ENCODE data around the gene C1orf226. TPM values are rescaled to one million over a fixed set of nuclear protein-coding genes. Genes with fewer than 3 reads are reported as not detected.

C1orf226 gene
- total and polyA plus RNA-seq, 9 of the 15 experiments (the other 6 are each of a cell fraction or from before 2014, with no cell fraction given): 0.10 to 1.4 (median 0.47) TPM

DNA sequence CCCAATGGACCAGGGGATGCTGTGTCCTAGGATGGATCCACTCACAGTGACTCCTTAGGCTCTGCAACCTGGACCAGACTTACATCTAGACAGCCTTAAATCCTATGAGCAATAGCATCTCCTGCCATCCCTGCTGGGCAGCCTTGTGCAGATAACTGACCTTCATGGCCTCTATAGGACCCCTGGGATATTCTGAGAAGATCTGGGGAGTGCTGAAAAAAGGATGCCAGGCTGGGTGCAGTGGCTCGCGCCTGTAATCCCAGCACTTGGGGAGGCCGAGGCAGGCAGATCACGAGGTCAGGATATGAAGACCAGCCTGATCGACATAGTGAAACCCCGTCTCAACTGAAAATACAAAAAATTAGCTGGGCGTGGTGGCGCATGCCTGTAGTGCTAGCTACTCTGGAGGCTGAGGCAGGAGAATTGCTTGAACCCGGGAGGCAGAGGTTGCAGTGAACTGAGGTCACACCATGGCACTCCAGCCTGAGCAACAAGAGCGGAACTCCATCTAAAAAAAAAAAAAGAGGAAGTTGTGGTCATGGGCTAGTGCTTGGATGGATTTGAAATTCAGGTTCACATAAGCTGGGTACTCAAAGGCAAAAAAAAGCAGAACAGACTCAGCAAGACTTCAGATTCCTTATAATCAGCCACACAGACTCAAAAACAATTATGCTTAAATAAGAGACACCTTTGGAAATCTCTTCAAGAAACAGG lies 41.3 kb downstream of the C1orf226 start (continued):
- TF ChIP-seq, protein P1, sequence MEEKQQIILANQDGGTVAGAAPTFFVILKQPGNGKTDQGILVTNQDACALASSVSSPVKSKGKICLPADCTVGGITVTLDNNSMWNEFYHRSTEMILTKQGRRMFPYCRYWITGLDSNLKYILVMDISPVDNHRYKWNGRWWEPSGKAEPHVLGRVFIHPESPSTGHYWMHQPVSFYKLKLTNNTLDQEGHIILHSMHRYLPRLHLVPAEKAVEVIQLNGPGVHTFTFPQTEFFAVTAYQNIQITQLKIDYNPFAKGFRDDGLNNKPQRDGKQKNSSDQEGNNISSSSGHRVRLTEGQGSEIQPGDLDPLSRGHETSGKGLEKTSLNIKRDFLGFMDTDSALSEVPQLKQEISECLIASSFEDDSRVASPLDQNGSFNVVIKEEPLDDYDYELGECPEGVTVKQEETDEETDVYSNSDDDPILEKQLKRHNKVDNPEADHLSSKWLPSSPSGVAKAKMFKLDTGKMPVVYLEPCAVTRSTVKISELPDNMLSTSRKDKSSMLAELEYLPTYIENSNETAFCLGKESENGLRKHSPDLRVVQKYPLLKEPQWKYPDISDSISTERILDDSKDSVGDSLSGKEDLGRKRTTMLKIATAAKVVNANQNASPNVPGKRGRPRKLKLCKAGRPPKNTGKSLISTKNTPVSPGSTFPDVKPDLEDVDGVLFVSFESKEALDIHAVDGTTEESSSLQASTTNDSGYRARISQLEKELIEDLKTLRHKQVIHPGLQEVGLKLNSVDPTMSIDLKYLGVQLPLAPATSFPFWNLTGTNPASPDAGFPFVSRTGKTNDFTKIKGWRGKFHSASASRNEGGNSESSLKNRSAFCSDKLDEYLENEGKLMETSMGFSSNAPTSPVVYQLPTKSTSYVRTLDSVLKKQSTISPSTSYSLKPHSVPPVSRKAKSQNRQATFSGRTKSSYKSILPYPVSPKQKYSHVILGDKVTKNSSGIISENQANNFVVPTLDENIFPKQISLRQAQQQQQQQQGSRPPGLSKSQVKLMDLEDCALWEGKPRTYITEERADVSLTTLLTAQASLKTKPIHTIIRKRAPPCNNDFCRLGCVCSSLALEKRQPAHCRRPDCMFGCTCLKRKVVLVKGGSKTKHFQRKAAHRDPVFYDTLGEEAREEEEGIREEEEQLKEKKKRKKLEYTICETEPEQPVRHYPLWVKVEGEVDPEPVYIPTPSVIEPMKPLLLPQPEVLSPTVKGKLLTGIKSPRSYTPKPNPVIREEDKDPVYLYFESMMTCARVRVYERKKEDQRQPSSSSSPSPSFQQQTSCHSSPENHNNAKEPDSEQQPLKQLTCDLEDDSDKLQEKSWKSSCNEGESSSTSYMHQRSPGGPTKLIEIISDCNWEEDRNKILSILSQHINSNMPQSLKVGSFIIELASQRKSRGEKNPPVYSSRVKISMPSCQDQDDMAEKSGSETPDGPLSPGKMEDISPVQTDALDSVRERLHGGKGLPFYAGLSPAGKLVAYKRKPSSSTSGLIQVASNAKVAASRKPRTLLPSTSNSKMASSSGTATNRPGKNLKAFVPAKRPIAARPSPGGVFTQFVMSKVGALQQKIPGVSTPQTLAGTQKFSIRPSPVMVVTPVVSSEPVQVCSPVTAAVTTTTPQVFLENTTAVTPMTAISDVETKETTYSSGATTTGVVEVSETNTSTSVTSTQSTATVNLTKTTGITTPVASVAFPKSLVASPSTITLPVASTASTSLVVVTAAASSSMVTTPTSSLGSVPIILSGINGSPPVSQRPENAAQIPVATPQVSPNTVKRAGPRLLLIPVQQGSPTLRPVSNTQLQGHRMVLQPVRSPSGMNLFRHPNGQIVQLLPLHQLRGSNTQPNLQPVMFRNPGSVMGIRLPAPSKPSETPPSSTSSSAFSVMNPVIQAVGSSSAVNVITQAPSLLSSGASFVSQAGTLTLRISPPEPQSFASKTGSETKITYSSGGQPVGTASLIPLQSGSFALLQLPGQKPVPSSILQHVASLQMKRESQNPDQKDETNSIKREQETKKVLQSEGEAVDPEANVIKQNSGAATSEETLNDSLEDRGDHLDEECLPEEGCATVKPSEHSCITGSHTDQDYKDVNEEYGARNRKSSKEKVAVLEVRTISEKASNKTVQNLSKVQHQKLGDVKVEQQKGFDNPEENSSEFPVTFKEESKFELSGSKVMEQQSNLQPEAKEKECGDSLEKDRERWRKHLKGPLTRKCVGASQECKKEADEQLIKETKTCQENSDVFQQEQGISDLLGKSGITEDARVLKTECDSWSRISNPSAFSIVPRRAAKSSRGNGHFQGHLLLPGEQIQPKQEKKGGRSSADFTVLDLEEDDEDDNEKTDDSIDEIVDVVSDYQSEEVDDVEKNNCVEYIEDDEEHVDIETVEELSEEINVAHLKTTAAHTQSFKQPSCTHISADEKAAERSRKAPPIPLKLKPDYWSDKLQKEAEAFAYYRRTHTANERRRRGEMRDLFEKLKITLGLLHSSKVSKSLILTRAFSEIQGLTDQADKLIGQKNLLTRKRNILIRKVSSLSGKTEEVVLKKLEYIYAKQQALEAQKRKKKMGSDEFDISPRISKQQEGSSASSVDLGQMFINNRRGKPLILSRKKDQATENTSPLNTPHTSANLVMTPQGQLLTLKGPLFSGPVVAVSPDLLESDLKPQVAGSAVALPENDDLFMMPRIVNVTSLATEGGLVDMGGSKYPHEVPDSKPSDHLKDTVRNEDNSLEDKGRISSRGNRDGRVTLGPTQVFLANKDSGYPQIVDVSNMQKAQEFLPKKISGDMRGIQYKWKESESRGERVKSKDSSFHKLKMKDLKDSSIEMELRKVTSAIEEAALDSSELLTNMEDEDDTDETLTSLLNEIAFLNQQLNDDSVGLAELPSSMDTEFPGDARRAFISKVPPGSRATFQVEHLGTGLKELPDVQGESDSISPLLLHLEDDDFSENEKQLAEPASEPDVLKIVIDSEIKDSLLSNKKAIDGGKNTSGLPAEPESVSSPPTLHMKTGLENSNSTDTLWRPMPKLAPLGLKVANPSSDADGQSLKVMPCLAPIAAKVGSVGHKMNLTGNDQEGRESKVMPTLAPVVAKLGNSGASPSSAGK (IDR thresholded peaks at IDR 0.05): no peak
- TF ChIP-seq ZNF57 (CRISPR knock-in tag; IDR thresholded peaks at IDR 0.05): no peak
- TF ChIP-seq, protein P2, sequence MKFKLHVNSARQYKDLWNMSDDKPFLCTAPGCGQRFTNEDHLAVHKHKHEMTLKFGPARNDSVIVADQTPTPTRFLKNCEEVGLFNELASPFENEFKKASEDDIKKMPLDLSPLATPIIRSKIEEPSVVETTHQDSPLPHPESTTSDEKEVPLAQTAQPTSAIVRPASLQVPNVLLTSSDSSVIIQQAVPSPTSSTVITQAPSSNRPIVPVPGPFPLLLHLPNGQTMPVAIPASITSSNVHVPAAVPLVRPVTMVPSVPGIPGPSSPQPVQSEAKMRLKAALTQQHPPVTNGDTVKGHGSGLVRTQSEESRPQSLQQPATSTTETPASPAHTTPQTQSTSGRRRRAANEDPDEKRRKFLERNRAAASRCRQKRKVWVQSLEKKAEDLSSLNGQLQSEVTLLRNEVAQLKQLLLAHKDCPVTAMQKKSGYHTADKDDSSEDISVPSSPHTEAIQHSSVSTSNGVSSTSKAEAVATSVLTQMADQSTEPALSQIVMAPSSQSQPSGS (CRISPR knock-in tag; IDR thresholded peaks at IDR 0.05): no peak
- no peak for TF ChIP-seq PHTF2 (CRISPR knock-in tag; IDR thresholded peaks at IDR 0.05)
- TF ChIP-seq ZBTB7A (IDR thresholded peaks at IDR 0.05; ENCODE audit: borderline replicate concordance, control insufficient read depth, low read depth, low read length): no peak
- TF ChIP-seq TEAD2 (tag; IDR thresholded peaks at IDR 0.05): no peak
- no peak for TF ChIP-seq CHCHD3 (CRISPR knock-in tag; IDR thresholded peaks at IDR 0.05)
- no peak for TF ChIP-seq IRF9 (tag; IDR thresholded peaks at IDR 0.05)
- 0 out of 2 replicates have a peak, but pooled peaks have one; percentile 12 for TF ChIP-seq CREM (IDR thresholded peaks at IDR 0.05; ENCODE audit: low read depth)
- no peak for TF ChIP-seq JUND (IDR thresholded peaks at IDR 0.05; ENCODE audit: borderline replicate concordance, low read depth, low read length)
- peak; percentile 58; the same call in 1 of the 3 replicates for TF ChIP-seq JUND (tag; IDR thresholded peaks at IDR 0.05; ENCODE audit: borderline replicate concordance, low read depth, low read length)
- peak; percentile 44 to 49; a peak in 1 of 4 replicates for TF ChIP-seq KDM1A (IDR thresholded peaks at IDR 0.05)
- TF ChIP-seq FOXM1 (IDR thresholded peaks at IDR 0.05; ENCODE audit: low read depth): peak; percentile 27; the same call in 1 of the 2 replicates
- TF ChIP-seq FOXM1 (CRISPR knock-in tag; IDR thresholded peaks at IDR 0.05; ENCODE audit: low read depth): no peak
